Measurements from ENCODE around the gene ISM2.

ISM2 gene

GRCh38 chr14:77507762-77508161, 9.1 kb upstream of the ISM2 start:
- DNase-seq (ENCODE audit: low read depth) = no peak

DNA sequence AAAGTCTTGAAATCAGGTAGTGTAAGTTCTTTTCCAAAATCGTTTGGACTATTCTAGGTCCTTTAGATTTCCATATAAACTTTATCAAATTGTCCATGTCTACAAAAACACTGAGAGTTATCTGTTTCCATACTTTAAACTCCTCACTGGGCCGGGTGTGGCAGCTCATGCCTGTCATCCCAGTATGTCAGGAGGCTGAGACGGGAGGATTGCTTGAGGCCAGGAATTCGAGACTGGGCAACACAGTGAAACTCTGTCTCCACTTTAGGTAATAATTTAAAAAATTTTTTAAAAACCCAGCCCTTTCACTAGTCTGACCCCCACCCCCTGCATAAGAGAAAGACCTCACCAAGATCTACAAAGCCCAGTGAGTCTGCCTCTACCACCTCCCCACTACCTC, 6.4 kb upstream of the ISM2 start:
- DNase-seq (ENCODE audit: low read depth) = no peak

DNA sequence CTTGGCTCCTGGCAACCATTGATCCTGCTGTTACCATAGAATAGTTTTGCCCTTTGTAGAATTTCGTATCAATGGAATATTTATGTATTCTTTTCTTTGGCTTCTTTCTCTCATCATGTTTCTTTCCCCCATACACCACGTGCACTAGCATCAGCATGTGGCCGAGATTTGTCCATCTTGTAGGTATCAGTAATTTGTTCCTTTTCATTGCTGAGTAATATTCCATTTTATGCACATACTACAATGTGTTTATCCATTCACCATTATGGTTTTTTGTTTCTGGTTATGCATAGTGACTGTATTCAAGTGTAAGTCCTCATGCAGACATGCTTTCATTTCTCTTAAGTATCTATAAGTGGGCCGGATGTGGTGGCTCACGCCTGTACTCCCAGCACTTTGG, 4.5 kb upstream of the ISM2 start:
- no peak for DNase-seq (ENCODE audit: low read depth)

GRCh38 chr14:77502109-77502782, 3.6 kb upstream of the ISM2 start:
- no peak for DNase-seq (ENCODE audit: low read depth)

DNA sequence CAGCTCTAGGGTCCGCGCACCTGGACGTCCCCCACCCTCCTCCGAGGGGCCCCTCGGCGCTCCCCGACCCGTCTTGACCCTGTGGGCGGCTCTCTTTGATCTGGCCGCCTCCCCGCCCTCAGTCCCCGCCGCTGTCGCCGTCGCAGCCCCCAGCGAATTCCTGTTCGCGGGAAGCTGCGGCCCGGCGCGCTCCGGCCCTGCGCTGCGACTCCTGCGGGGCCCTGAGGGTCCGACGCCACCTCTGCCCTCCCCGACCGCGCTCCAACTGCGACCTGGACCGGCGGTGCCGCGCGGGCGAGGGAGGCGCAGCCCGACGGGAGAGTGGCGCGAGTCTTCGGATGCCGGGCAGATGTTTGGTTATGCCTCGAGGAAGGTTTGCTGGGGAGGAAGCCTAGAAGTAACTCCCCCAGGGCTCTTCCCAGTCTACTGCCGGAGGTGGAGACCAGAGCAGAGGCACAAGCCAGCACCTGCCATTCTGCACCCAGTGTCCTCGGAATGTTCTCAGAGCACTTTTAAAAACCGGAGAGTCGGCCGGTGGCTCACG, 440 bp upstream of the ISM2 start:
- DNase-seq (ENCODE audit: low read depth) = no peak

- DNase-seq (ENCODE audit: low read depth) = no peak
These were observed 3.3 kb downstream of the ISM2 start for GRCh38 chr14:77495334-77495733.

GRCh38 chr14:77491056-77491455, 7.6 kb downstream of the ISM2 start:
- DNase-seq (ENCODE audit: low read depth) = no peak

DNA sequence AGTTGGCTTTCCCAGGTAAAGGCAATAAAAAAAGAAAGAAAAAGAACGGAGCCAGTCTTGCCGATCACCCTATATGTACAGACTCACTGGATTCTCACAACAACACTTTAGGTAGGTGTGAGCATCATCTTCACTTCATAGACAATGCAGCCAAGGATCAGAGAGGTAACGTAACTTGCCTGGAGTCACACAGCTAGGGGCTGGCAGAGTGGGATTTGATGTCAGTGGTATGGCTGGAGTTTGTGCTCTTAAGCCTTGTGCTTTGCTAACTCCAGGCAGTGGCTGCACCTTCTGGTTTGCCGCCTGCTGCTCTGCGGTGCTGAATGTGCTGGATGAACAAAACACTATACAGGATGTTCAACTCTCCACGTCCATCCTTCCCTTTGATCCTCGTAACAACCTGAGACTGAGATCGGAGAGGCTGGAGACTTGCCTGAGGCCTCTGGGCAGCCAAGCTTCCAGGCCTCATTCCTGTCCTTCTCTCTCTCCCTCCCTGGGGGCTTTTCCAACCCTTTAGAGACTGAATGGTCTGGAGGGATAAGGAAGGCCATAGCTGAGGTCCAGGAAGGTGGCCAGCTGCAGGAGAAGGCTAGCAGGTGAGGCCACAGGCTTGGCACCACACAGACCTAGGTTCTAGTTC, 8.1 kb downstream of the ISM2 start:
- DNase-seq (ENCODE audit: low read depth) = no peak

- DNase-seq (ENCODE audit: low read depth) = no peak
These were observed 9.6 kb downstream of the ISM2 start for GRCh38 chr14:77489041-77489440.

DNA sequence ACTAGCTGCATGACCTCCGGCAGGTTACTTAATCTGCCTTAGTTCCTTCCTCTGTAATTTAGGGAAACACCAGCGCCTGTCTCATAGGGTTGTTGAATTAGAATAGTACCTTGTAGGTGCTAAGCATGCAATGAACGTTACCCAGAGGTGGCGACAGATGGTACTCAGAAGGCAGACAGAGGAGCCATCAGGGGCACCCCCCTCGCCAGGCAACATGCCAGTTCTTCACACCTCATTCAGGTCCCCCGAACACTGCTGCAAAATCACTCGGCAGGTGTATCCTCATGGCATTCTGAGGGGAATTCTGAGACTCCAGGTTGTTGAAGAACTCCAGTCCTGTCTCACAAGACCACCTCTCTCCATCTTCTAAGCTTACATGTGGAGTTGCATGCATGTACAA, 10.1 kb downstream of the ISM2 start:
- DNase-seq (ENCODE audit: low read depth) = no peak

- DNase-seq (ENCODE audit: low read depth) = no peak
These were observed 12.5 kb downstream of the ISM2 start for GRCh38 chr14:77485901-77486678.

DNA sequence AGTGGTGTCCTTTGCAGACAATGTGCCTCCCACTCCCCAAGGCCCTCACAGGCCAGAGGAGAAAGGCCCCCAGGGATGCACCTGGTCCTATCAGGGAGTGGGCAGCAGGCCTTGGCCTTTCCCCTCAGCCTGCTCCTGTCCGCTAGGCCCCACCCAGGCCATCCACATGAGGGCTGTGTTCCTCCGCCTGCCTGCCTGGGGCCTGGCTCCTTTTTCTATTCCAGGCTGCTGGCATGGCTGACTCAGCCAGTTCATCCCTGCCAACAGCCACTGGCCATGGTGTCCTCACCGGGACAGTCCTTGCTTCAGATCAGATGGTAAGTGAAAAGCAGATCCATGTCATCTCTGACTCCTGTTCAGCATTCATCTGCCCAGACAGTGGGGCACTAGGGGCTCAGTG, 13.4 kb downstream of the ISM2 start:
- DNase-seq (ENCODE audit: low read depth) = no peak

- DNase-seq (ENCODE audit: low read depth) = no peak
These were observed 16.2 kb downstream of the ISM2 start for GRCh38 chr14:77482422-77482821.

- DNase-seq (ENCODE audit: low read depth) = no peak
These were observed 19.8 kb downstream of the ISM2 start for GRCh38 chr14:77478796-77479195.

GRCh38 chr14:77478029-77478428, 20.6 kb downstream of the ISM2 start:
- no peak for DNase-seq (ENCODE audit: low read depth)

- DNase-seq (ENCODE audit: low read depth) = no peak
These were observed 23.0 kb downstream of the ISM2 start for GRCh38 chr14:77475432-77476115.

DNA sequence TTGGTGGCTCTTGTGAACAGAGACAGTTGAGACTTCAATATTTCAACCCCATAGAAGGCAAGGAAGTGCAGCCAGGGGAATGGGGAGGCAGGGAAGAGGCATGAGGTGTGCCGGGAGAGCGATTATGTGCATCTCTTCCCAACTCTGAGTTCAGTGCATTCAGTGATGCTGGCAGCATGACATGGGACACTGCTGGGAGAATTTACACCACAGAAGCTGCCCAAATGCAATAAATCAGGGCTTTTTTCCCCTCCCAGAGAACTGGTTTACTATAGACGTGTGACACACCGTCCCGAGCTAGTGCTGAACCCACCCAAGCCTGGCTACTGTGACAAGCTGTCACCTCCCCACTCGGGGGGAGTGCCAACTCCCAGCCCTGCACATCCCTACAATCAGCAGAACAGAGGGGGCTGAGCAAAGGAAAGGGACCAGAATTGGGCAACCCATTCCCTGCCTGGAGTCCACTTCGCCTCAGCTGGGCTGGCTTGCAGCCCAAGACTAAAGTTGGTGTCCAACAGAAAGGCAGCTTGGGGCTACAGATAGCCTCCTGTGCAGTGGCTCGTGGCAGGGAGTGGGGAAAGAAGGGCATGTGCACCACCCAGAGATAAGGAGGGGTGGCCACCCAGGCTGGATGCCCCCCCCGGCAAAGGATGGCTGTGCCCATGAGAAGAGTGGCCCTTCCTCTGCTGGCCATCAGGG, 24.0 kb downstream of the ISM2 start:
- DNase-seq (ENCODE audit: low read depth) = no peak

- DNase-seq (ENCODE audit: low read depth) = no peak
These were observed 24.7 kb downstream of the ISM2 start for GRCh38 chr14:77473921-77474320.

- DNase-seq (ENCODE audit: low read depth) = no peak
These were observed 28.3 kb downstream of the ISM2 start for GRCh38 chr14:77470224-77470870.

- no peak for DNase-seq (ENCODE audit: low read depth)
These were observed 29.1 kb downstream of the ISM2 start for GRCh38 chr14:77469539-77469938.

GRCh38 chr14:77469067-77469505, 29.5 kb downstream of the ISM2 start:
- DNase-seq (ENCODE audit: low read depth) = no peak
